HEK293 (cell line): Measurements from ENCODE around the gene HOXC5.

Source experiments
- HIC1 ChIP-seq: fragments of 450-650 bp; formaldehyde crosslinking; IDR thresholded peaks from 2 replicates; pipeline ENCODE4 v1.5.1; 2016; ENCODE audit warnings: missing biosample characterization, missing genetic modification characterization
- KLF16 ChIP-seq: fragments of 450-650 bp; formaldehyde crosslinking; IDR thresholded peaks from 2 replicates; pipeline ENCODE4 v1.5.1; 2017; ENCODE audit warnings: missing biosample characterization, missing genetic modification characterization
- KLF7 ChIP-seq: fragments of 450-650 bp; formaldehyde crosslinking; IDR thresholded peaks from 2 replicates; pipeline ENCODE4 v1.5.1; 2016; ENCODE audit warnings: missing biosample characterization, missing genetic modification characterization, borderline replicate concordance
- KLF8 ChIP-seq: fragments of 450-650 bp; formaldehyde crosslinking; IDR thresholded peaks from 2 replicates; pipeline ENCODE4 v1.5.1; 2016; ENCODE audit warnings: missing biosample characterization, missing genetic modification characterization
- PRDM1 ChIP-seq: fragments of 450-650 bp; formaldehyde crosslinking; IDR thresholded peaks from 2 replicates; pipeline ENCODE4; 2016; ENCODE audit warnings: missing biosample characterization, missing genetic modification characterization
- PRDM2 ChIP-seq: fragments of 450-650 bp; formaldehyde crosslinking; IDR thresholded peaks from 2 replicates; pipeline ENCODE4 v1.5.1; 2016; ENCODE audit warnings: missing biosample characterization, missing genetic modification characterization, borderline replicate concordance
- SETDB1 ChIP-seq: IDR thresholded peaks from one replicate; pipeline ENCODE4 v1.6.1; 2017; ENCODE audit warnings: mild to moderate bottlenecking, low read length, moderate library complexity, mixed read lengths; ENCODE audit not compliant: insufficient read length
- SP3 ChIP-seq: fragments of 450-650 bp; formaldehyde crosslinking; IDR thresholded peaks from 2 replicates; pipeline ENCODE4 v1.5.1; 2016; ENCODE audit warnings: missing biosample characterization, missing genetic modification characterization
- TCF7L2 ChIP-seq: IDR thresholded peaks from 2 replicates; pipeline ENCODE4 v1.6.1; 2011; ENCODE audit warnings: low read depth, mild to moderate bottlenecking, inconsistent platforms, low read length, moderate library complexity, borderline replicate concordance
- ZFHX2 ChIP-seq: fragments of 450-650 bp; formaldehyde crosslinking; conservative IDR thresholded peaks from 2 replicates; pipeline ENCODE4 v1.5.1; 2016; ENCODE audit warnings: missing biosample characterization, missing genetic modification characterization
- ZFP37 ChIP-seq: fragments of 450-650 bp; formaldehyde crosslinking; IDR thresholded peaks from 2 replicates; pipeline ENCODE4 v1.5.1; 2016; ENCODE audit warnings: missing biosample characterization, missing genetic modification characterization
- ZFP41 ChIP-seq: fragments of 450-650 bp; formaldehyde crosslinking; IDR thresholded peaks from 2 replicates; pipeline ENCODE4 v1.5.1; 2016; ENCODE audit warnings: missing biosample characterization, missing genetic modification characterization, borderline replicate concordance
- ZNF10 ChIP-seq: fragments of 450-650 bp; formaldehyde crosslinking; IDR thresholded peaks from 2 replicates; pipeline ENCODE4 v1.5.1; 2017; ENCODE audit warnings: missing biosample characterization, missing genetic modification characterization
- ZNF146 ChIP-seq: fragments of 450-650 bp; formaldehyde crosslinking; IDR thresholded peaks from 2 replicates; pipeline ENCODE4 v1.5.1; 2016; ENCODE audit warnings: missing biosample characterization, missing genetic modification characterization
- ZNF175 ChIP-seq: fragments of 450-650 bp; formaldehyde crosslinking; IDR thresholded peaks from 2 replicates; pipeline ENCODE4 v1.5.1; 2016; ENCODE audit warnings: missing biosample characterization, missing genetic modification characterization
- ZNF23 ChIP-seq: fragments of 450-650 bp; formaldehyde crosslinking; IDR thresholded peaks from 2 replicates; pipeline ENCODE4 v1.5.1; 2016; ENCODE audit warnings: missing biosample characterization, missing genetic modification characterization, borderline replicate concordance
- ZNF239 ChIP-seq: fragments of 450-650 bp; formaldehyde crosslinking; IDR thresholded peaks from 2 replicates; pipeline ENCODE4 v1.5.1; 2016; ENCODE audit warnings: missing biosample characterization, missing genetic modification characterization
- ZNF354C ChIP-seq: fragments of 450-650 bp; formaldehyde crosslinking; IDR thresholded peaks from 2 replicates; pipeline ENCODE4 v1.5.1; 2016; ENCODE audit warnings: missing biosample characterization, missing genetic modification characterization, low read depth, borderline replicate concordance
- ZNF366 ChIP-seq: fragments of 450-650 bp; formaldehyde crosslinking; conservative IDR thresholded peaks from 2 replicates; pipeline ENCODE4 v1.5.1; 2016; ENCODE audit warnings: missing biosample characterization, missing genetic modification characterization
- ZNF423 ChIP-seq: fragments of 450-650 bp; formaldehyde crosslinking; IDR thresholded peaks from 2 replicates; pipeline ENCODE4 v1.5.1; 2016; ENCODE audit warnings: missing biosample characterization, missing genetic modification characterization
- ZNF449 ChIP-seq: fragments of 450-650 bp; formaldehyde crosslinking; IDR thresholded peaks from 2 replicates; pipeline ENCODE4 v1.5.1; 2017; ENCODE audit warnings: missing biosample characterization, mild to moderate bottlenecking, missing genetic modification characterization, moderate library complexity
- ZNF501 ChIP-seq: fragments of 450-650 bp; formaldehyde crosslinking; IDR thresholded peaks from 2 replicates; pipeline ENCODE4 v1.5.1; 2016; ENCODE audit warnings: missing biosample characterization, missing genetic modification characterization
- ZNF544 ChIP-seq: fragments of 450-650 bp; formaldehyde crosslinking; IDR thresholded peaks from 2 replicates; pipeline ENCODE4 v1.5.0; 2017; ENCODE audit warnings: missing biosample characterization, missing genetic modification characterization
- ZNF561 ChIP-seq: fragments of 450-650 bp; IDR thresholded peaks from 2 replicates; pipeline ENCODE4 v1.5.1; 2018; ENCODE audit warnings: missing biosample characterization, missing genetic modification characterization, borderline replicate concordance
- ZNF571 ChIP-seq: fragments of 450-650 bp; formaldehyde crosslinking; IDR thresholded peaks from 2 replicates; pipeline ENCODE4 v1.5.0; 2017; ENCODE audit warnings: missing biosample characterization, missing genetic modification characterization
- ZNF600 ChIP-seq: fragments of 450-650 bp; formaldehyde crosslinking; IDR thresholded peaks from 2 replicates; pipeline ENCODE4 v1.5.1; 2016; ENCODE audit warnings: missing biosample characterization, missing genetic modification characterization
- ZNF626 ChIP-seq: fragments of 450-650 bp; sonication (Bioruptor Pico); formaldehyde crosslinking; IDR thresholded peaks from 2 replicates; pipeline ENCODE4 v1.5.1; 2018; ENCODE audit warnings: missing biosample characterization, missing genetic modification characterization, inconsistent platforms
- ZNF645 ChIP-seq: fragments of 450-650 bp; formaldehyde crosslinking; IDR thresholded peaks from 2 replicates; pipeline ENCODE4; 2016; ENCODE audit warnings: missing biosample characterization, missing genetic modification characterization
- ZXDB ChIP-seq: fragments of 450-650 bp; formaldehyde crosslinking; IDR thresholded peaks from 2 replicates; pipeline ENCODE4 v1.5.1; 2016; ENCODE audit warnings: missing biosample characterization, missing genetic modification characterization

Gene HOXC5

GRCh38 chr12:54028314-54029201 lies 4.3 kb upstream of the HOXC5 start, which contains the start of gene HOXC6 (continued):
- TF ChIP-seq ZNF645 (tag by site-specific recombination) (no peak), ZNF146 (no peak), ZFP41 (no peak), ZNF561 (peak; percentile 62), KLF7 (peak; percentile 36; the same call in 1 of the 2 replicates), TCF7L2 (peak; percentile 44; the same call in 1 of the 2 replicates), SP3 (tag by site-specific recombination) (no peak), ZNF10 (peak; percentile 46), ZNF239 (tag by site-specific recombination) (no peak), ZNF23 (tag by site-specific recombination) (no peak), ZXDB (tag by site-specific recombination) (peak; percentile 95), ZNF544 (tag by site-specific recombination) (no peak), ZNF501 (tag by site-specific recombination) (peak; percentile 30; the same call in 1 of the 2 replicates), ZFHX2 (peak; percentile 36; the same call in 1 of the 2 replicates), ZNF366 (peak; percentile 52), SETDB1 (no peak), ZNF626 (tag by site-specific recombination) (no peak), KLF8 (tag by site-specific recombination) (no peak), HIC1 (tag by site-specific recombination) (peak; percentile 75), ZNF449 (tag by site-specific recombination) (0 out of 2 replicates have a peak, but pooled peaks have one; percentile 19), ZNF571 (tag by site-specific recombination) (no peak), KLF16 (tag by site-specific recombination) (0 out of 2 replicates have a peak, but pooled peaks have one; percentile 19), PRDM2 (tag by site-specific recombination) (no peak), ZNF423 (tag by site-specific recombination) (peak; percentile 67; the same call in 1 of the 2 replicates), ZNF600 (tag by site-specific recombination) (peak; percentile 94), ZNF354C (tag by site-specific recombination) (no peak), ZFP37 (tag by site-specific recombination) (no peak), ZNF175 (tag by site-specific recombination) (no peak), PRDM1 (tag by site-specific recombination) (peak; percentile 18; the same call in 1 of the 2 replicates)
